Testis (tissue), 3 donors: ENCODE results near the gene TSHZ1. TPM values are rescaled to one million over a fixed set of nuclear protein-coding genes. Genes with fewer than 3 reads are reported as not detected.

ENCODE experiments used
- DNase-seq: peaks from one replicate; pipeline ENCODE4 v3.0.0-alpha.2; 2019
- H3K27ac ChIP-seq, 2 donors: fragments of 200-600 bp; sonication (generic); one replicate each; pipeline ENCODE4 v1.5.1; 2019
- H3K27me3 ChIP-seq: fragments of 200-600 bp; sonication (generic); one replicate; pipeline ENCODE4 v1.5.1; 2019
- H3K36me3 ChIP-seq: fragments of 200-600 bp; sonication (generic); one replicate; pipeline ENCODE4 v1.5.1; 2017; ENCODE audit warnings: low read depth; ENCODE audit errors: missing control alignments
- H3K4me1 ChIP-seq: fragments of 200-600 bp; sonication (generic); one replicate; pipeline ENCODE4 v1.5.1; 2019
- H3K4me3 ChIP-seq, 2 donors: fragments of 200-600 bp; sonication (generic); one replicate each; pipeline ENCODE4 v1.5.1; 2017 to 2019
- H3K9me3 ChIP-seq: fragments of 200-600 bp; sonication (generic); one replicate; pipeline ENCODE4 v1.5.1; 2017
- POLR2A ChIP-seq: fragments of 450-650 bp; IDR thresholded peaks from one replicate; pipeline ENCODE4 v1.6.1; 2017; ENCODE audit warnings: antibody characterized with exemption, mild to moderate bottlenecking, moderate library complexity
- WGBS, 2 donors: methylation state at CpG; one replicate each; pipeline ENCODE4 v1.1.5; 2018; 5-methylcytosine and 5-hydroxymethylcytosine counted together
- intact Hi-C: fragments of 100-400 bp; cut with DNase I; formaldehyde crosslinking; loops from one replicate; pipeline ENCODE4 v1.15.1; 2023; ENCODE audit warnings: low total_unique reads
- polyA plus RNA-seq: library from polyadenylated mRNA; stranded (reverse); fragments of 350-450 nt; fragmentation: Illumina TruSeq; extraction: RNeasy Lipid Tissue Mini Kit (QIAGEN cat#74804); gene quantifications from one replicate; pipeline ENCODE4 v1.2.3, GENCODE V29; 2014; ENCODE audit warnings: low read depth, low replicate concordance; ENCODE audit not compliant: insufficient read depth
- total RNA-seq, 2 donors: library from RNA; depleted of rRNA; stranded (reverse); fragments of >200 nt; gene quantifications; one replicate each; pipeline ENCODE4 v1.2.3, GENCODE V29; 2016
- TF ChIP-seq, protein P1 (sequence below), 3 experiments: fragments of 450-650 bp in 2 of 3; fragments of 200-600 bp in 1 of 3; sonication (generic) in 1 of 3; IDR thresholded peaks; one replicate each; pipeline ENCODE4 v1.5.1; 2016 to 2019; ENCODE audit warnings: antibody characterized with exemption in 3 of 3, mild to moderate bottlenecking in 2 of 3, moderate library complexity in 1 of 3

TSHZ1 gene
- total and polyA plus RNA-seq, 3 donors from 2014 or later = 12.8 to 36.2 (median 18.4) TPM

DNA sequence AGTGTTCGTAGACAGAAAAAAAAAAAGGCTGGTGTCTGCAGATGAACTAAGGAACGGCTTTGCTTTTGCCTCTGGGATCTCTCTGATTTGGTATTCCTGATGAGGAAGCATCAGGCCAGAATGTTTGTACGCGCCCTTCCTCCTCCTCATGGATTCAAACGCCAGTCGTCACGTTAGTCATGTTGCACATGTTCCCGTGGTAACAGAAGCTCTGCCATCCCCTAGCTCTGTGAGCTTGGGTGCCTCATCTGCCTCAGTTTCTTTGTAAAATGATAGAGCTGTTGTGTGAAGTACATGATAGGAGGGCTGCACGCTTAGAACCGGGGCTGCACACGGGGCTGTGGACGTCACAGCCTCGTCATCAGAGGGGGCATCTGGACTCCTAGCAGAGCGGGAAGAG, 47.0 kb downstream of the TSHZ1 start:
- intact Hi-C loops = loop anchor here (10.0 kb wide), 1 partner anchor 53 kb away; the partner anchor contains the start of gene PTGR3
- no peaks in the 10 kb centered on the region for H3K9me3 ChIP-seq
- peaks cover 13% of the 10 kb centered on the region for H3K4me1 ChIP-seq
- H3K4me3 ChIP-seq = no peak overlapping the region
- H3K36me3 ChIP-seq = no peaks in the 10 kb centered on the region
- DNase-seq = no peak
- H3K27me3 ChIP-seq = no peaks in the 10 kb centered on the region
- TF ChIP-seq POLR2A = no peak
- TF ChIP-seq, protein P1, sequence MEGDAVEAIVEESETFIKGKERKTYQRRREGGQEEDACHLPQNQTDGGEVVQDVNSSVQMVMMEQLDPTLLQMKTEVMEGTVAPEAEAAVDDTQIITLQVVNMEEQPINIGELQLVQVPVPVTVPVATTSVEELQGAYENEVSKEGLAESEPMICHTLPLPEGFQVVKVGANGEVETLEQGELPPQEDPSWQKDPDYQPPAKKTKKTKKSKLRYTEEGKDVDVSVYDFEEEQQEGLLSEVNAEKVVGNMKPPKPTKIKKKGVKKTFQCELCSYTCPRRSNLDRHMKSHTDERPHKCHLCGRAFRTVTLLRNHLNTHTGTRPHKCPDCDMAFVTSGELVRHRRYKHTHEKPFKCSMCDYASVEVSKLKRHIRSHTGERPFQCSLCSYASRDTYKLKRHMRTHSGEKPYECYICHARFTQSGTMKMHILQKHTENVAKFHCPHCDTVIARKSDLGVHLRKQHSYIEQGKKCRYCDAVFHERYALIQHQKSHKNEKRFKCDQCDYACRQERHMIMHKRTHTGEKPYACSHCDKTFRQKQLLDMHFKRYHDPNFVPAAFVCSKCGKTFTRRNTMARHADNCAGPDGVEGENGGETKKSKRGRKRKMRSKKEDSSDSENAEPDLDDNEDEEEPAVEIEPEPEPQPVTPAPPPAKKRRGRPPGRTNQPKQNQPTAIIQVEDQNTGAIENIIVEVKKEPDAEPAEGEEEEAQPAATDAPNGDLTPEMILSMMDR (IDR thresholded peaks at IDR 0.05) = no peak
- H3K27ac ChIP-seq = no peak overlapping the region
- 67 to 79% methylated on average over 14 of the region's 14 CpGs for WGBS, 2 donors

DNA sequence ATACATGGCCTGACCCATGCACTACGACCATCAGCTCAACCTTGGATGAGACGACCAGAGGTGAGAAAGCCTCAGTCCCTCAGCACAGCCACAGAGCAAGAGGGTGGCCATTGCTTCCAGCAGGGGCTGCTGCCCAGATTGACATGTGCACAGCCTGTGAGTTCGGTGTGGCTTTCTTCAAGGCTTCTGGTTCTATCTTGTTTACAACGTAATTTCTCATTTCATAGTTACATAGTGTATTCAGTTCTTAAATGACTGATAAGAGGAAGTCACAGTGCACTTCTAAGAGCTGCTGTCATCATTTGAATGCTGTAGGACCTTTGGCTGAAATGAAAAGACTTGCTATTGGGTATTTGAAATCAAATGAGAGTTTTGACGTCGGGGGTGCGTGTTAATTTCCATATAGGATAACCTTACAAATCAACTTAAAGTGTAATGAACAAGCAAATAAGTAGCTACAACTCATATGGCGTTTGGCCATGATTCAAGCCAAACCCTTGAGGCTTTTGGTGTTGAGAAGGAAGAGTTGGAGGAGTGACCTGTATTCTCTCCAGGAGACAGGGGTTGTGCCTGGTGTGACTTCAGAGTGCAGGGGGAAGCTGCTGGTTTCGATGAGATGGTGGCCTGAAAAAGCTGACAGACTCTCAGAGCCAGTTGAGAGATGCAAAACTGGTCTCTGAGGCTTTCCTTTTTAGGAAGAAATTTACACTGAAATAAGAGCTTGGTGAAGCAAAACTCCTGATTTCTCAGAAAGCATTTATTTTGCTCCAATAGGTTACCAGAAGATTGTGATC, 51.0 kb downstream of the TSHZ1 start:
- Histone ChIP-seq H3K27me3 (no peaks in the 10 kb centered on the region), H3K27ac (no peak overlapping the region), H3K4me1 (no peaks in the 10 kb centered on the region), H3K4me3 (no peak overlapping the region), H3K9me3 (no peaks in the 10 kb centered on the region), H3K36me3 (no peaks in the 10 kb centered on the region)
- DNase-seq = no peak
- intact Hi-C loops = no loop called here
- TF ChIP-seq, protein P1 (IDR thresholded peaks at IDR 0.05) = no peak
- TF ChIP-seq POLR2A = no peak
- WGBS, 2 donors = 72 to 76% methylated on average over 9 of the region's 9 CpGs

DNA sequence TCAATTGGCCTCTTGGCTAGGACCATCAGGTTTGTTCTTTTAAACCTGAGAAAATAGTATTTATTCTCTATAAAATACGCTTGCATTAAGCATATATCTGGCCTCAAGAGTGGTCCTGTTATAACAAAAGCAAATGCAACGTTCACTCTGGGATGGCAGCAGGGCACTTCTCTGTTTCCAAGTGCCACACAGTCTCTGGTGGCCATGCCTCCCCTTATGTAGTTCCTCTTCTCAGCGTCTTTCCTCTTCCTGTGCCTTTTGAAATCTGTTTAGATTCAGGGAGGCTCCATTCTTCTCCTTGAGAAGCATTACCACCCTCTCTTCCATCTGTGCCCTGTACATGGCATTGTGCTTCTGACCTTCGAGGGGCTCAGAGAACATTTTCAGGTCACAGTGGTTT, 51.9 kb downstream of the TSHZ1 start:
- no peak overlapping the region for H3K4me3 ChIP-seq
- H3K4me1 ChIP-seq = peaks cover 2% of the 10 kb centered on the region
- 91 to 93% methylated on average over 4 of the region's 4 CpGs for WGBS, 2 donors
- no peaks in the 10 kb centered on the region for H3K27me3 ChIP-seq
- H3K9me3 ChIP-seq = no peaks in the 10 kb centered on the region
- no peak overlapping the region for H3K27ac ChIP-seq
- intact Hi-C loops = no loop called here
- TF ChIP-seq, protein P1 (IDR thresholded peaks at IDR 0.05) = no peak
- no peak for TF ChIP-seq POLR2A
- no peak for DNase-seq
- H3K36me3 ChIP-seq = no peaks in the 10 kb centered on the region

DNA sequence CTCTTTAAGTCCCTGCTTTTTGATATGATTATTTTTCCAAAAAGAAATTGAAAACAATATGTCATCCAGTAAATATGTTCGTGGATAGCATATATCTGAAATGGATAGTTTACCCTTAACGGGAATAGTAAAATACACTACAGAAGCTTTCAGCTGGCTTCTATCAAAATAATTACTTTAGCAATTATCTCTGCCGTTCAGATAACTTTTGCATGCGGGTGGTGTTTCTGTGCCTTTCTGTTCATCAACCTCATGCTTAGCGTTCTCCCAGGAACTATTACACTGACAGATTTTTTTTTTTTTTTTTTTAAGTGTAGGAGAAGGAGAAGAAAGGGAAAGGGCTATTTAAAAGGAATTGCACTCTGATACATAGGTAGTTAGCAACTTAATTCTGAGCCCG, 53.6 kb downstream of the TSHZ1 start:
- Histone ChIP-seq H3K4me3 (no peak overlapping the region), H3K9me3 (no peaks in the 10 kb centered on the region), H3K27ac (no peak overlapping the region), H3K27me3 (no peaks in the 10 kb centered on the region), H3K4me1 (peaks cover 2% of the 10 kb centered on the region), H3K36me3 (no peaks in the 10 kb centered on the region)
- intact Hi-C loops = no loop called here
- WGBS, 2 donors = 44 to 51% methylated on average over 6 of the region's 6 CpGs
- TF ChIP-seq, protein P1 (IDR thresholded peaks at IDR 0.05) = no peak
- no peak for TF ChIP-seq POLR2A
- no peak for DNase-seq
